GM12878 (cell line): ENCODE measurements around the gene HMHB1.
A peak's percentile ranks its signal among the peaks of the same experiment; 100 is the strongest.

Experiments
- BMI1 ChIP-seq: fragments of 450-650 bp; IDR thresholded peaks from 2 replicates; pipeline ENCODE4 v1.6.1; 2016; ENCODE audit warnings: mild to moderate bottlenecking, moderate library complexity, borderline replicate concordance
- CTCF ChIP-seq, 3 experiments: IDR thresholded peaks in 2 of 3; conservative IDR thresholded peaks in 1 of 3; 2 replicates each; pipeline ENCODE4 v1.5.1; 2011; ENCODE audit warnings: low read depth in 3 of 3, low read length in 3 of 3, mild to moderate bottlenecking in 3 of 3, control low read depth in 2 of 3, moderate library complexity in 2 of 3, inconsistent platforms in 1 of 3, mixed read lengths in 1 of 3; ENCODE audit not compliant: control insufficient read depth in 2 of 3, insufficient read depth in 1 of 3; ENCODE audit errors: extremely low read depth in 1 of 3
- EP300 ChIP-seq, 2 experiments: fragments of 150-350 bp in 1 of 2; IDR thresholded peaks; 2 replicates each; pipeline ENCODE4 v1.6.1; 2011 to 2012; ENCODE audit warnings: low read depth in 2 of 2, low read length in 2 of 2, borderline replicate concordance in 1 of 2, improper control_type of control experiment in 1 of 2, inconsistent platforms in 1 of 2; ENCODE audit not compliant: control insufficient read depth in 1 of 2
- MEF2A ChIP-seq: IDR thresholded peaks from 2 replicates; pipeline ENCODE4 v1.6.1; 2011; ENCODE audit warnings: low read depth, mild to moderate bottlenecking, low read length, moderate library complexity; ENCODE audit not compliant: insufficient read depth
- NFXL1 ChIP-seq: fragments of 450-650 bp; IDR thresholded peaks from 2 replicates; pipeline ENCODE4 v1.6.1; 2017; ENCODE audit warnings: antibody characterized with exemption, mild to moderate bottlenecking, borderline replicate concordance
- RBBP5 ChIP-seq: fragments of 200-600 bp; sonication (generic); conservative IDR thresholded peaks from 2 replicates; pipeline ENCODE4 v1.6.1; 2016
- RCOR1 ChIP-seq: conservative IDR thresholded peaks from 2 replicates; pipeline ENCODE4 v1.6.1; 2012; ENCODE audit warnings: low read depth, low read length, improper control_type of control experiment
- SIN3A ChIP-seq: IDR thresholded peaks from 2 replicates; pipeline ENCODE4 v1.6.1; 2012; ENCODE audit warnings: low read depth, low read length, improper control_type of control experiment
- YY1 ChIP-seq: IDR thresholded peaks from 2 replicates; pipeline ENCODE4 v1.6.1; 2011; ENCODE audit warnings: low read depth, mild to moderate bottlenecking, low read length
- TF ChIP-seq, protein P1 (sequence below): IDR thresholded peaks from 2 replicates; pipeline ENCODE4 v1.6.1; 2012; ENCODE audit warnings: low read depth, low read length, improper control_type of control experiment

DNA sequence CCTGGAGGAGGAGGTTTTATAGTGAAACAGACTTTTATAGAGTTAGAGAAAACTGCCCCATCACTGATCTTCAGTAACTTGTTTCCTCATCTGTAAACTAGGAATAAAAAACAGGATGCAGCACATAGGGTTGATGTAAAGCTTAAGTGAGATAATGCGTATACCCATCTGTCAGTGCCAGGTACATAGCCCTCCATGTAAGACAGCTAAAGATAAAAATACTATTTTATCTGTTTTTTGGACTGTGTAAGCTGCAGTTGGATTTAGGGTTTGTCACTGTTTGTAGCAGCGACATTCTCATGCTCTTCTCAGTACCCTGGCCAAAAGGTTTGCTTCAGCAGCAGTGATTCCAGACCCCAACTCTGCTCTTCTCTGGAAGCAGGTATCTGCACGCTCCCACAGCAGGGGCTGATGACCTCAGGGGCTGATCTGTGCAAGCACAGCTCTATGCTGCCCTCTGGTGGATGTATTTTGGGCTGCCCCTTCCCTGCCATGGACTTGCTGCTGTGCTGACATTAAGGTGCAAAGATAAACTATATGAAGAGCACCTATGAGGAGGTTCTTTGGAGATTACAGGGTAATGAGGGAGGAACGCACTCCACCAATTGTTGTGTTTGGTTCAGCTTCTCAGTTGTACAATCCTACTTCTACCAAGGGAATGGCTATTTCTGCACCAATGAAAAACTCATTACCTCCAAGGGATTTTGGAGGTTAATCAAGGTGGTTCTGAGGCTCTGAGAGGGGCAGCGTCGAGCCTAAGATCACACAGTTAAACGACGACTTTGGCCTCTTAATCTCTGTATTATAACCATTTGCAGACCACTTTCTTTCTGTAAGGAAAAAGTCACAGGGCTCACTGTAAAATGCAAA is 13.1 kb downstream of the HMHB1 start:
- TF ChIP-seq BMI1: no peak
- no peak for TF ChIP-seq RCOR1
- TF ChIP-seq RBBP5: no peak
- no peak for TF ChIP-seq EP300 (IDR thresholded peaks at IDR 0.05; ENCODE audit: borderline replicate concordance in 1 of 2, control insufficient read depth in 1 of 2, low read depth in 2 of 2, low read length in 2 of 2)
- TF ChIP-seq SIN3A: no peak
- TF ChIP-seq, protein P1, sequence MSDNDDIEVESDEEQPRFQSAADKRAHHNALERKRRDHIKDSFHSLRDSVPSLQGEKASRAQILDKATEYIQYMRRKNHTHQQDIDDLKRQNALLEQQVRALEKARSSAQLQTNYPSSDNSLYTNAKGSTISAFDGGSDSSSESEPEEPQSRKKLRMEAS: no peak
- TF ChIP-seq NFXL1: no peak
- peak; percentile 91 to 93 (median 93); a peak in 5 of 6 replicates for TF ChIP-seq CTCF (IDR thresholded peaks at IDR 0.05 in 2 of 3, conservative IDR thresholded peaks at IDR 0.05 in 1 of 3; ENCODE audit: control insufficient read depth in 2 of 3, extremely low read depth in 1 of 3, insufficient read depth in 1 of 3, low read depth in 3 of 3, low read length in 3 of 3)
- TF ChIP-seq MEF2A: peak; percentile 29; the same call in 1 of the 2 replicates
- TF ChIP-seq YY1: peak; percentile 85
